CD4-positive, alpha-beta memory T cell (primary cell): ENCODE results near the gene VPS51. TPM values are rescaled to one million over a fixed set of nuclear protein-coding genes. Genes with fewer than 3 reads are reported as not detected.
A peak's percentile ranks its signal among the peaks of the same experiment; 100 is the strongest.

ENCODE experiments used
- CTCF ChIA-PET: fragments of 350-600 bp; sonication (Branson Sonifier 250); formaldehyde crosslinking; loops from one replicate; lab custom pipeline; 2021; ENCODE audit warnings: inconsistent platforms; ENCODE audit not compliant: partially characterized antibody; lab: Charles Lee
- POLR2A ChIA-PET: fragments of 350-600 bp; sonication (Branson Sonifier 250); formaldehyde crosslinking; loops from one replicate; lab custom pipeline; 2021; ENCODE audit not compliant: partially characterized antibody; lab: Charles Lee
- DNase-seq, 5 donors: peaks; one replicate each; pipeline versions ENCODE4 v3.0.0 to v3.0.0-alpha.2; 2020 to 2022; ENCODE audit warnings: mixed read lengths in 1 of 5
- H3K27ac ChIP-seq: one replicate; pipeline ENCODE4 v1.7.0; 2013; ENCODE audit warnings: low read depth, low read length
- H3K27me3 ChIP-seq: 2 replicates; pipeline ENCODE4 v1.7.0; 2013; ENCODE audit warnings: mild to moderate bottlenecking, low read length, moderate library complexity; ENCODE audit not compliant: insufficient read depth
- H3K36me3 ChIP-seq: 2 replicates; pipeline ENCODE4 v1.7.0; 2013; ENCODE audit warnings: mild to moderate bottlenecking, low read length, moderate library complexity; ENCODE audit not compliant: insufficient read depth
- H3K4me1 ChIP-seq: 2 replicates; pipeline ENCODE4 v1.7.0; 2013; ENCODE audit warnings: mild to moderate bottlenecking, low read length, moderate library complexity; ENCODE audit not compliant: insufficient read depth
- H3K4me3 ChIP-seq, 2 donors: one replicate each; pipeline ENCODE4 v1.7.0; 2013; ENCODE audit warnings: low read length in 2 of 2, mild to moderate bottlenecking in 1 of 2
- H3K9me3 ChIP-seq, 2 donors: one replicate each; pipeline ENCODE4 v1.7.0; 2013; ENCODE audit warnings: low read length in 2 of 2, control low read depth in 1 of 2; ENCODE audit not compliant: control insufficient read depth in 1 of 2
- H3K27ac Mint-ChIP-seq, 7 donors: one replicate each; pipeline ENCODE4 v1.8.0; 2020 to 2021; ENCODE audit warnings: mixed read lengths in 7 of 7, mild to moderate bottlenecking in 6 of 7, inconsistent platforms in 3 of 7, moderate library complexity in 3 of 7
- H3K27me3 Mint-ChIP-seq, 2 donors: one replicate each; pipeline ENCODE4 v1.8.0; 2020 to 2021; ENCODE audit warnings: mixed read lengths in 2 of 2
- H3K36me3 Mint-ChIP-seq, 2 donors: one replicate each; pipeline ENCODE4 v1.8.0; 2020 to 2021; ENCODE audit warnings: mixed read lengths in 2 of 2, inconsistent platforms in 1 of 2, mild to moderate bottlenecking in 1 of 2
- H3K4me1 Mint-ChIP-seq, 4 donors: one replicate each; pipeline ENCODE4 v1.8.0; 2020 to 2021; ENCODE audit warnings: mixed read lengths in 4 of 4, mild to moderate bottlenecking in 1 of 4
- H3K4me3 Mint-ChIP-seq, 8 donors: one replicate each; pipeline ENCODE4 v1.8.0; 2020 to 2021; ENCODE audit warnings: mixed read lengths in 8 of 8, mild to moderate bottlenecking in 7 of 8, moderate library complexity in 6 of 8, inconsistent platforms in 3 of 8
- H3K9me3 Mint-ChIP-seq, 8 donors: one replicate each; pipeline ENCODE4 v1.8.0; 2020 to 2021; ENCODE audit warnings: mixed read lengths in 8 of 8, mild to moderate bottlenecking in 5 of 8, inconsistent platforms in 3 of 8, moderate library complexity in 1 of 8
- intact Hi-C: fragments of 100-400 bp; cut with micrococcal nuclease; formaldehyde crosslinking; loops from one replicate; pipeline ENCODE4 v1.15.1; 2023
- polyA plus RNA-seq, 2 donors: library from polyadenylated mRNA; unstranded; fragments of 300-500 nt; fragmentation: Illumina TruSeq; gene quantifications; one replicate each; pipeline ENCODE4 v1.2.3, GENCODE V29; 2021
- total RNA-seq, 2 experiments: library from RNA; stranded (reverse); gene quantifications; one replicate each; pipeline ENCODE4 v1.2.3, GENCODE V29; 2021

The VPS51 gene
- total RNA-seq: 100 to 1,000 TPM; 221 to 226 TPM
- polyA plus RNA-seq: 100 to 1,000 TPM in 1 of 2 donors, 10 to 100 TPM in 1; 87.0 to 113 TPM

DNA sequence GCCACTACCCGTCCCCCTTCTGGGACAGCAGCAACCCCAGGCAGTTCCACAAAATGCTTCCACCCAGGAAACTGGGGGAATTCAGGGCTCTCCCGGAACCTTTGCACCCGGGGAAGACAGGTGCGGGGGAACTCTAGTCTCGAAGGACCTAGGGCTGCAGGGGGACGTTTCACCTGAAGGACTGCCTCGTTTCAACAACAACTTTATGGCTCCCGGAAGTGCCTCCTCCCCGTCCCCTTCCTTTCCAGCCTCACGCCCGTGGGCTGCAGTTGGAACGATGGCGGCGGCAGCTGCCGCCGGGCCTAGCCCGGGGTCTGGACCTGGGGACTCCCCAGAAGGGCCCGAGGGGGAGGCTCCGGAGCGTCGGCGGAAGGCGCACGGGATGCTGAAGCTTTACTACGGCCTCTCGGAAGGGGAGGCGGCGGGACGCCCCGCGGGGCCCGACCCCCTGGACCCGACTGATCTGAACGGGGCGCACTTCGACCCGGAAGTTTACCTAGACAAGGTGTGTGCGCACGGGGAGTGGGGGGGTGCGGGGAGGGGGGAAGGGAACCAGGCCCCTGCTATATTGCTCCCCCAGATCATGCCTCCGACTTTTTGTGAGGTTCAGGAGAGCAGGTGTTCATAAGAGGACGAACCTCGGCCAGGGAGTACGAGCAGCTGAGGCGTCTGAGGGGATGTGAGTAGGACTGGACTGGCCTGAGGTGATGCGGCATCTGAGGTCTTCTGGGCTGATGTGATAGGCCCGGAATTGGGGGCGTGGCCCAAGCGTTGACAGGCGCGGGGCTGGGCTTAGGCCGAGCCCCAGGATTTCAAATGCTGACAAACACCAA lies at the start of gene VPS51:
Gene VPS51, plus strand, starts transcription at position 241 of the 833 bp plus-strand sequence. Its CDS starts 37 bp downstream, at position 278.
- Histone ChIP-seq H3K4me1 (peaks cover 18% of the 10 kb centered on the region), H3K9me3 (no peaks in the 10 kb centered on the region), H3K27me3 (no peaks in the 10 kb centered on the region), H3K4me3 (peak within 1 kb of the TSS; percentile 47 to 74), H3K27ac (peak within 1 kb of the TSS; percentile 78), H3K36me3 (no peaks in the 10 kb centered on the region)
- peak within 1 kb of the TSS; percentile 86 to 95 (median 93) for H3K4me3 Mint-ChIP-seq
- DNase-seq: peak; percentile 87 to 92 (median 89)
- POLR2A ChIA-PET: interaction anchor here (0.6 to 17.5 kb wide), 21 partner anchors 10 to 778 kb away, joined by 3 to 320 read pairs (median 4); partner anchors contain the start of genes ARL2, CDCA5, FAU and MRPL49
- peaks cover 6 to 18% of the 10 kb centered on the region in 2 donors for H3K36me3 Mint-ChIP-seq
- H3K4me1 Mint-ChIP-seq: peaks cover 8 to 26% (median 17%) of the 10 kb centered on the region in 4 donors
- CTCF ChIA-PET: interaction anchor here (0.6 to 5.4 kb wide), 5 partner anchors 15 to 71 kb away, joined by 3 to 70 read pairs (median 3); partner anchors contain the start of genes TM7SF2 and ZNHIT2
- intact Hi-C loops: loop anchor here (1.0 kb wide), 4 partner anchors 12 to 26 kb away; partner anchors contain the start of genes CDCA5, FAU, MRPL49 and ZFPL1
- H3K9me3 Mint-ChIP-seq: no peaks in the 10 kb centered on the region
- no peaks in the 10 kb centered on the region for H3K27me3 Mint-ChIP-seq
- peak within 1 kb of the TSS; percentile 95 to 97 (median 96) for H3K27ac Mint-ChIP-seq

DNA sequence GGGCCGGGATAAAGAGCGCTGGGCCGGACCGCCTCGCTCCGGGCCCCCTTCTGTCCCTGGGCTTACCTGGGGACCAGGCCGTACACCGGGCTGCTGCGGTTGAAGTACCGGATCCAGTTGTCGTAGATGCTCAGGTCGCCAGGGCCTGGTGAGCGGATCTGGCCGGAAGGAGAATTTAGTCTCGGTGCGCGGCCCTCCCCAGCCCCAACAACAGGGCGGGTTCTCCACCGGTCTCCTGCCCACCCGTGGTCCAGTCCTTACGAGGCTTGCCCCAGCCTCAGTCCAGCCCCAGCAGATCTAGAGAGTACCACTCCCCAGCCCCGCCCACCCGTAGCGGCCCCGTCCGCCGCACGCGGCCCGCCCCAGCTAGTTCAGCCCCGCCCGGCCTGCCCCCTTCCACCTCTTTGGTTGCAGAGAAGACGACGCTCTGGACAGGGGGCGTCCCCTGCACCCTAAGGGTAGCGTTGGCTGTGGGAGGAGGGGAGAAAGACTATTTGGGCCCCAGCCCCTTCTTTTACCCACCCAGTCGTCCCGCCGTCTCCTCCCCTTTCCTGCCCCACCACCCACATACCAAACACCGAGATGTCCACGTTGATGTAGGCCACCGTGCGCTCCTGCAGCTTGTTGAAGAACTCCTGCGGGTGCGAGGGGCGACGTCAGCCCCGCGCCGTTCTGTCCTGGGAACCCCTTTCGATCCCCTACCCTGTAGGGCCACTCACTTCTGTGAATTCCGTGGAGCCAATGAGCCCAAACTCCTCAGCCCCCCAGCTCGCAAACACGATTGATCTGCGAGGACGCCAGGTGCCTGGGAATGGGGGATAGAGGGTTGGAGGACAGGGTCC lies 48.2 kb upstream of the VPS51 start:
- POLR2A ChIA-PET: interaction anchor here (0.7 to 1.7 kb wide), 3 partner anchors 27 to 49 kb away, joined by 3 to 7 read pairs (median 4); partner anchors contain the start of genes ARL2 and VPS51
- no peak for DNase-seq
- Mint-ChIP-seq H3K4me1 (peaks cover 3 to 30% (median 18%) of the 10 kb centered on the region in 4 donors), H3K36me3 (peaks cover 0 to 5% of the 10 kb centered on the region in 2 donors), H3K9me3 (no peaks in the 10 kb centered on the region), H3K4me3 (peak overlapping the region; percentile 82 to 90 (median 84)), H3K27me3 (no peaks in the 10 kb centered on the region), H3K27ac (peak overlapping the region; percentile 47 to 94 (median 83))
- peak overlapping the region; percentile 22 to 54 for H3K4me3 ChIP-seq
- H3K9me3 ChIP-seq: no peaks in the 10 kb centered on the region
- intact Hi-C loops: no loop called here
- no peaks in the 10 kb centered on the region for H3K27me3 ChIP-seq
- H3K4me1 ChIP-seq: peaks cover 25% of the 10 kb centered on the region
- peak overlapping the region; percentile 48 for H3K27ac ChIP-seq
- CTCF ChIA-PET: no interaction called here
- peaks cover 6% of the 10 kb centered on the region for H3K36me3 ChIP-seq

DNA sequence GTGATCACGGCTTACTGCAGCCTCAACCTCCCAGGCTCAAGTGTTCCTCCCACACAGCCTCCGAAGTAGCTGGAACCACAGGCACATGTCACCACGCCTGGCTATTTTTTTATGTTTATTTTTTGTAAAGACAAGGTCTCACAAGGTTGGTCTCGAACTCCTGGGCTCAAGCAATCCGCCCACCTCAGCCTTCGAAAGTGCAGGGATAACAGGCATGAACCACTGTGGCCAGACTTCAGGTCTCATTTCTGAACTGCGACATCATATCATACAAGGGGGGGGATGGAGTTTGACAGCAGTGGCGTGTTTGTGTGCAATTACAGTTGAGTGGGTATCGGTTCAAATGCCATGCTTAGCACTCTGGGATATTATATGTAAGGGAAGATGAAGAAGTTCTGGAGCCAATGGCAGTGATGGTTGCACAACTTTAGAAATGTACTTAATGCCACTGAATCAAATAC lies 44.6 kb upstream of the VPS51 start:
- Mint-ChIP-seq H3K4me1 (peaks cover 13 to 36% (median 26%) of the 10 kb centered on the region in 4 donors), H3K36me3 (no peaks in the 10 kb centered on the region), H3K4me3 (no peak overlapping the region), H3K27ac (no peak overlapping the region), H3K9me3 (no peaks in the 10 kb centered on the region), H3K27me3 (no peaks in the 10 kb centered on the region)
- no peaks in the 10 kb centered on the region for H3K27me3 ChIP-seq
- ChIA-PET CTCF (interaction anchor here (0.6 to 0.7 kb wide), 2 partner anchors 53 to 537 kb away, joined by 3 to 4 read pairs; no protein-coding TSS in a partner anchor), POLR2A (no interaction called here)
- H3K4me1 ChIP-seq: peaks cover 30% of the 10 kb centered on the region
- DNase-seq: no peak
- H3K27ac ChIP-seq: no peak overlapping the region
- H3K4me3 ChIP-seq: no peak overlapping the region
- no peaks in the 10 kb centered on the region for H3K9me3 ChIP-seq
- intact Hi-C loops: no loop called here
- no peaks in the 10 kb centered on the region for H3K36me3 ChIP-seq

DNA sequence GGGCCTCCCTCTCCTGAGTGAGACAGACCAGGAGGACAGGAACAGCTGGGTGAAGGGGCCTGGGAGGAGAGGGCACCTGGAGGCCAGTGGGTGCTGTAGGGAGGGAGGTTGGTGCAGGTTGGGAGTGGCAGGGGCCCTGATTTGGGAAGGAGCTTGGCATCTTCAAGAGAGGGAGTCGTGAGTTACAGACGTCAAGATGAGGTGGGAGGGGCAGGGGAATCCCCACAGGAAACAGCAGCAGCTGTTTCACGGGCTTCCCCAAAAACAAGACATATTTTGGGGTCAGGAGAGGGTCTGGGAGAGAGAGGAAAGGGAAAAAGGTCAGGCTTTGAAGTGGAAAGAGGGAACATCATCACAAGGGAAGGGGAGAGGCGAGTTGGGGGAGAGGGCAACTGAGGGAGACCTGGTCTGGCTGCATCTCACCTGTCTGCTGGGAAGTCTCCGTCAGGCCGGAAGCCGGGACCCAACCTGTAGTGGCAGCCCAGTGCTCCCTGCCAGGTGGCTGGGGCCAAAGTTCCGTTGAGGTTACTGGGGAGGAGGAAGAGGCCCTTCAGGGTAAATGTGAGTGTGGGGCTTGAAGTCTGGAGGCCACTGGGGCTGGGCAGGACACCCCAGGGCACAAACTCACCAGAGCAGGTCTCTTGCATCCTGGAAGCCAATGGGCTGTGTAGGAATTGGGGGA lies 42.0 kb upstream of the VPS51 start:
- intact Hi-C loops: no loop called here
- POLR2A ChIA-PET: interaction anchor here (1.0 to 1.7 kb wide), 3 partner anchors 13 to 64 kb away, joined by 3 to 14 read pairs (median 4); partner anchors contain the start of genes SAC3D1 and ZNHIT2
- Histone ChIP-seq H3K9me3 (no peaks in the 10 kb centered on the region), H3K4me1 (peaks cover 16% of the 10 kb centered on the region), H3K36me3 (no peaks in the 10 kb centered on the region), H3K27ac (peak overlapping the region; percentile 35), H3K27me3 (no peaks in the 10 kb centered on the region), H3K4me3 (no peak overlapping the region)
- peak overlapping the region; percentile 76 to 96 (median 90) for H3K27ac Mint-ChIP-seq
- peak overlapping the region in 7 of 8 donors; percentile 56 to 85 (median 67) for H3K4me3 Mint-ChIP-seq
- no peaks in the 10 kb centered on the region for H3K27me3 Mint-ChIP-seq
- peak; percentile 24 to 56 (median 38) for DNase-seq
- peaks cover 10 to 14% (median 14%) of the 10 kb centered on the region in 4 donors for H3K4me1 Mint-ChIP-seq
- CTCF ChIA-PET: interaction anchor here (0.9 kb wide), 1 partner anchor 40 kb away, joined by 3 read pairs; the partner anchor contains the start of gene ARL2
- H3K9me3 Mint-ChIP-seq: no peaks in the 10 kb centered on the region
- no peaks in the 10 kb centered on the region for H3K36me3 Mint-ChIP-seq

DNA sequence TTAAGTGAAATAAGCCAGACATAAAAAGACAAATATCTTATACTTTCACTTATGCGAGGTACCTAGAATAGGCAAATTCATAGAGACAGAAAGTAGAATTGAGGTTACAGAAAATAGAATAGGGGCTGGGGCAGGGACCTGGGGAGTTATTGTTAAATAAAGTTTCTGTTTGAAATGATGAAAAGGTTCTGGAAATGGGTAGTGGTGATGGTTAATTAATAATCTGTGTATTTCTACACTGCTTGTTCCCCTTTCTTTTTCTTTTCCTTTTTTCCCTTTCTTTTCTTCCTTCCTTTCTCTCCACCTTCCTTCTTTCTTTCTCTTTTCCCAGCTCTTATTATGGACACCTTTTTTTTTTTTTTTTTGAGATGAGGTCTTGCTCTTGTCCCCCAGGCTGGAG lies 40.5 kb upstream of the VPS51 start:
- ChIA-PET CTCF (interaction anchor here (1.4 to 1.5 kb wide), 2 partner anchors 15 to 55 kb away, joined by 3 read pairs; partner anchors contain the start of gene SAC3D1), POLR2A (interaction anchor here (1.3 kb wide), 1 partner anchor 41 kb away, joined by 3 read pairs; the partner anchor contains the start of gene ARL2)
- no peaks in the 10 kb centered on the region for H3K27me3 Mint-ChIP-seq
- Histone ChIP-seq H3K4me3 (no peak overlapping the region), H3K4me1 (peaks cover 23% of the 10 kb centered on the region), H3K27me3 (no peaks in the 10 kb centered on the region), H3K36me3 (no peaks in the 10 kb centered on the region), H3K27ac (no peak overlapping the region), H3K9me3 (no peaks in the 10 kb centered on the region)
- no peaks in the 10 kb centered on the region for H3K36me3 Mint-ChIP-seq
- DNase-seq: no peak
- H3K9me3 Mint-ChIP-seq: no peaks in the 10 kb centered on the region
- no peak overlapping the region for H3K4me3 Mint-ChIP-seq
- intact Hi-C loops: no loop called here
- peaks cover 10 to 14% (median 14%) of the 10 kb centered on the region in 4 donors for H3K4me1 Mint-ChIP-seq
- peak overlapping the region in 3 of 7 donors; percentile 13 to 75 (median 41) for H3K27ac Mint-ChIP-seq

DNA sequence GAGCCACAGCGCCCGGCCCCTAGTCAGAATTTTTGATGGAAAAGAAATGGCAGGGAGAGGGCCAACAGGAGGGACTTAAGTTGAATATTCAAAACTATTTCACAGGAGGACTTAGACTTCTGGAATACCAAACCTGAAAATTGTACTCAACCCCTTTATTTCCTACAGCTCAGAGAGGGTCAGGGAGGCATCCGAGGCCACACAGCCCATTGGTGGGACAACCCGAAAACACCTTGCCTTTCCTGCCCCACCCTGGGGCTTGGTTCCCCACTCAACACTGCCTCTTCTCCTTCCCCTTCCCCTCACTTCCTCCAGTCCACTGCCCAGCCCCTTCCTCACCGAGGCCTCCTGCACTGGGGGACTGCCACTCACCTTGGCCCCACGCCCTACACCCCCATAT lies 39.0 kb upstream of the VPS51 start:
- H3K4me3 ChIP-seq: no peak overlapping the region
- Mint-ChIP-seq H3K4me1 (peaks cover 10 to 14% (median 14%) of the 10 kb centered on the region in 4 donors), H3K36me3 (no peaks in the 10 kb centered on the region), H3K27me3 (peaks cover 0 to 3% of the 10 kb centered on the region in 2 donors), H3K9me3 (no peaks in the 10 kb centered on the region), H3K27ac (no peak overlapping the region), H3K4me3 (no peak overlapping the region)
- no peak overlapping the region for H3K27ac ChIP-seq
- intact Hi-C loops: no loop called here
- H3K27me3 ChIP-seq: no peaks in the 10 kb centered on the region
- POLR2A ChIA-PET: no interaction called here
- CTCF ChIA-PET: interaction anchor here (0.7 kb wide), 1 partner anchor 31 kb away, joined by 3 read pairs; no protein-coding TSS in a partner anchor
- H3K36me3 ChIP-seq: no peaks in the 10 kb centered on the region
- no peaks in the 10 kb centered on the region for H3K9me3 ChIP-seq
- no peak for DNase-seq
- H3K4me1 ChIP-seq: peaks cover 26% of the 10 kb centered on the region
